Mononuclear cell (primary cell): Measurements from ENCODE around the gene CAGE1. TPM values are rescaled to one million over a fixed set of nuclear protein-coding genes. Genes with fewer than 3 reads are reported as not detected.
"Not testable (repeated sequence)": the region's sequence is repeated elsewhere in the genome, so short reads cannot be mapped to it uniquely, and the experiment has no call there.

Experiments
- H3K27me3 ChIP-seq: 2 replicates; pipeline ENCODE4 v1.6.0; 2011; ENCODE audit warnings: low read length, control low read depth; ENCODE audit not compliant: insufficient read depth
- H3K4me1 ChIP-seq: 2 replicates; pipeline ENCODE4 v1.5.1; 2011; ENCODE audit warnings: mild to moderate bottlenecking, low read length, control low read depth; ENCODE audit not compliant: insufficient read depth
- H3K4me3 ChIP-seq: 2 replicates; pipeline ENCODE4 v1.5.1; 2011; ENCODE audit warnings: mild to moderate bottlenecking, low read length, moderate library complexity
- H3K9me3 ChIP-seq: 2 replicates; pipeline ENCODE4 v1.5.1; 2011; ENCODE audit warnings: low read depth, mild to moderate bottlenecking, control low read depth, low read length
- total RNA-seq: library from RNA; depleted of rRNA; stranded (reverse); fragments of >200 nt; gene quantifications from one replicate; pipeline ENCODE4 v1.2.3, GENCODE V29; 2012

The CAGE1 gene
- total RNA-seq, 1 donor: 0.94 TPM

GRCh38 chr6:7334685-7335084 is 54.9 kb downstream of the CAGE1 start:
- Histone ChIP-seq H3K27me3 (no peaks in the 10 kb centered on the region), H3K4me3 (no peak overlapping the region), H3K4me1 (peaks cover 13% of the 10 kb centered on the region), H3K9me3 (no peaks in the 10 kb centered on the region)

- Histone ChIP-seq H3K4me3 (no peak overlapping the region), H3K27me3 (no peaks in the 10 kb centered on the region), H3K9me3 (no peaks in the 10 kb centered on the region), H3K4me1 (peaks cover 26% of the 10 kb centered on the region)
Observed at GRCh38 chr6:7332090-7332745, 57.3 kb downstream of the CAGE1 start.

- Histone ChIP-seq H3K4me3 (no peak overlapping the region), H3K27me3 (no peaks in the 10 kb centered on the region), H3K4me1 (peaks cover 32% of the 10 kb centered on the region), H3K9me3 (no peaks in the 10 kb centered on the region)
Observed at GRCh38 chr6:7331452-7331851, 58.1 kb downstream of the CAGE1 start.

GRCh38 chr6:7328243-7328642 is 61.3 kb downstream of the CAGE1 start:
- H3K4me1 ChIP-seq: peaks cover 62% of the 10 kb centered on the region
- H3K9me3 ChIP-seq: no peaks in the 10 kb centered on the region
- no peak overlapping the region for H3K4me3 ChIP-seq
- H3K27me3 ChIP-seq: no peaks in the 10 kb centered on the region

- Histone ChIP-seq H3K9me3 (no peaks in the 10 kb centered on the region), H3K27me3 (no peaks in the 10 kb centered on the region), H3K4me3 (no peak overlapping the region), H3K4me1 (peaks cover 54% of the 10 kb centered on the region)
Observed at GRCh38 chr6:7325750-7326149, 63.8 kb downstream of the CAGE1 start.

- Histone ChIP-seq H3K27me3 (no peaks in the 10 kb centered on the region), H3K9me3 (no peaks in the 10 kb centered on the region), H3K4me3 (no peak overlapping the region), H3K4me1 (peaks cover 54% of the 10 kb centered on the region)
Observed at GRCh38 chr6:7324520-7324919, 65.0 kb downstream of the CAGE1 start.

- Histone ChIP-seq H3K4me3 (no peak overlapping the region), H3K9me3 (no peaks in the 10 kb centered on the region), H3K27me3 (no peaks in the 10 kb centered on the region), H3K4me1 (peaks cover 49% of the 10 kb centered on the region)
Observed at GRCh38 chr6:7323074-7323473, 66.5 kb downstream of the CAGE1 start.

GRCh38 chr6:7321866-7322265 is 67.7 kb downstream of the CAGE1 start:
- peaks cover 38% of the 10 kb centered on the region for H3K4me1 ChIP-seq

GRCh38 chr6:7319406-7319805 is 70.1 kb downstream of the CAGE1 start:
- not testable (repeated sequence) for H3K27me3 ChIP-seq, H3K4me3 ChIP-seq
- H3K4me1 ChIP-seq: peaks cover 19% of the 10 kb centered on the region

More at GRCh38 chr6:7321866-7322265, 67.7 kb downstream of the CAGE1 start:
- H3K27me3 ChIP-seq, H3K4me3 ChIP-seq, H3K9me3 ChIP-seq: not testable (repeated sequence)

GRCh38 chr6:7317538-7317937 is 72.0 kb downstream of the CAGE1 start:
- Histone ChIP-seq H3K27me3 (no peaks in the 10 kb centered on the region), H3K9me3 (no peaks in the 10 kb centered on the region), H3K4me3 (no peak overlapping the region), H3K4me1 (peaks cover 13% of the 10 kb centered on the region)

More at GRCh38 chr6:7319406-7319805, 70.1 kb downstream of the CAGE1 start:
- H3K9me3 ChIP-seq: not testable (repeated sequence)

- H3K27me3 ChIP-seq: no peaks in the 10 kb centered on the region
- H3K9me3 ChIP-seq: no peaks in the 10 kb centered on the region
- H3K4me1 ChIP-seq: peaks cover 20% of the 10 kb centered on the region
- no peak overlapping the region for H3K4me3 ChIP-seq
Observed at GRCh38 chr6:7316658-7317533, 72.6 kb downstream of the CAGE1 start.

GRCh38 chr6:7315948-7316365 is 73.6 kb downstream of the CAGE1 start:
- Histone ChIP-seq H3K4me1 (peaks cover 25% of the 10 kb centered on the region), H3K9me3 (no peaks in the 10 kb centered on the region), H3K4me3 (no peak overlapping the region), H3K27me3 (no peaks in the 10 kb centered on the region)

GRCh38 chr6:7315087-7315947 is 74.2 kb downstream of the CAGE1 start:
- H3K9me3 ChIP-seq, H3K4me3 ChIP-seq, H3K27me3 ChIP-seq: not testable (repeated sequence)
- peaks cover 30% of the 10 kb centered on the region for H3K4me1 ChIP-seq

- no peaks in the 10 kb centered on the region for H3K9me3 ChIP-seq
- H3K4me1 ChIP-seq: peaks cover 37% of the 10 kb centered on the region
- H3K27me3 ChIP-seq: no peaks in the 10 kb centered on the region
Observed at GRCh38 chr6:7314414-7314813, 75.1 kb downstream of the CAGE1 start.

More at GRCh38 chr6:7314414-7314813, 75.1 kb downstream of the CAGE1 start:
- H3K4me3 ChIP-seq: no peak overlapping the region
